A549 (cell line): ENCODE measurements around the gene MS4A4E. TPM values are rescaled to one million over a fixed set of nuclear protein-coding genes. Genes with fewer than 3 reads are reported as not detected.
"Not testable (repeated sequence)": the region's sequence is repeated elsewhere in the genome, so short reads cannot be mapped to it uniquely, and the experiment has no call there.

Source experiments
- ATAC-seq, 2 experiments: fragments of 200-7000 bp in 1 of 2; fragments of >200 bp in 1 of 2; cut with Nextera tagmentation in 1 of 2; cut with Tn5 transposase in 1 of 2; 3 replicates each; pipeline versions ENCODE4 v1.8.0 to v1.9.1; 2018 to 2020; ENCODE audit warnings: mild to moderate bottlenecking in 1 of 2, moderate library complexity in 1 of 2
- CTCF ChIA-PET: fragments of 300-600 bp; sonication (Branson Sonifier 250); formaldehyde crosslinking; extraction: SDS; loops from one replicate; lab custom pipeline; 2021; ENCODE audit warnings: antibody characterized with exemption, inconsistent platforms; lab: Yijun Ruan, JAX
- POLR2A ChIA-PET: fragments of 350-600 bp; formaldehyde crosslinking; extraction: SDS; loops from one replicate; lab custom pipeline; 2021; ENCODE audit warnings: antibody characterized with exemption, inconsistent platforms; lab: Yijun Ruan, JAX
- DNase-seq, 2 experiments: peaks; one replicate each; pipeline versions ENCODE4 v3.0.0 to v3.0.0-alpha.2; 2011 to 2016; ENCODE audit warnings: low read depth in 1 of 2, low spot score in 1 of 2
- FAIRE-seq: peaks from 2 replicates; lab custom pipeline; 2011; peaks lifted over from hg19 to GRCh38; lab: Jason Lieb, UNC
- H3K27ac ChIP-seq, 2 experiments: fragments of >200 bp; sonication (Bioruptor Twin); formaldehyde crosslinking; 3 replicates each; pipeline ENCODE4 v1.5.1; 2016 to 2017
- H3K4me1 ChIP-seq: fragments of >200 bp; sonication (Bioruptor Twin); formaldehyde crosslinking; 3 replicates; pipeline ENCODE4 v1.6.1; 2016
- H3K4me2 ChIP-seq: fragments of >200 bp; sonication (Bioruptor Twin); formaldehyde crosslinking; 3 replicates; pipeline ENCODE4 v1.6.1; 2016
- H3K4me3 ChIP-seq: fragments of >200 bp; sonication (Bioruptor Twin); formaldehyde crosslinking; 3 replicates; pipeline ENCODE4 v1.5.1; 2016
- H3K9me3 ChIP-seq: fragments of >200 bp; sonication (Bioruptor Twin); formaldehyde crosslinking; 3 replicates; pipeline ENCODE4 v1.6.1; 2016
- BHLHE40 ChIP-seq: IDR thresholded peaks from 2 replicates; pipeline ENCODE4 v1.6.1; 2012; ENCODE audit warnings: low read depth, low read length, inconsistent platforms
- CBX8 ChIP-seq: fragments of 200-600 bp; sonication (generic); IDR thresholded peaks from 2 replicates; pipeline ENCODE4 v1.6.1; 2016
- CHD4 ChIP-seq: fragments of 200-600 bp; sonication (generic); IDR thresholded peaks from 2 replicates; pipeline ENCODE4 v1.6.1; 2016; ENCODE audit warnings: antibody characterized with exemption, mild to moderate bottlenecking, borderline replicate concordance
- FOSB ChIP-seq: fragments of 250-450 bp; sonication (Bioruptor Pico); IDR thresholded peaks from 2 replicates; pipeline ENCODE4 v1.5.0; 2020; ENCODE audit warnings: mild to moderate bottlenecking, moderate library complexity
- FOXS1 ChIP-seq: fragments of 250-450 bp; sonication (Bioruptor Pico); IDR thresholded peaks from 2 replicates; pipeline ENCODE4 v1.5.0; 2020; ENCODE audit warnings: mild to moderate bottlenecking, moderate library complexity
- GATA3 ChIP-seq: IDR thresholded peaks from 2 replicates; pipeline ENCODE4 v1.6.1; 2012; ENCODE audit warnings: borderline replicate concordance
- HDAC2 ChIP-seq: fragments of 200-600 bp; sonication (generic); IDR thresholded peaks from 2 replicates; pipeline ENCODE4 v1.6.1; 2016
- HEYL ChIP-seq: fragments of 250-450 bp; sonication (Bioruptor Pico); IDR thresholded peaks from 2 replicates; pipeline ENCODE4 v1.8.0; 2021; ENCODE audit warnings: mild to moderate bottlenecking, moderate library complexity
- HMGXB4 ChIP-seq: fragments of 250-450 bp; sonication (Bioruptor Pico); IDR thresholded peaks from 2 replicates; pipeline ENCODE4 v1.5.0; 2021; ENCODE audit warnings: mild to moderate bottlenecking, moderate library complexity, borderline replicate concordance
- HOXB13 ChIP-seq: fragments of 250-450 bp; sonication (Bioruptor Pico); IDR thresholded peaks from 2 replicates; pipeline ENCODE4 v1.5.0; 2020; ENCODE audit warnings: low read depth, mild to moderate bottlenecking, moderate library complexity
- HOXB5 ChIP-seq: fragments of 250-450 bp; sonication (Bioruptor Pico); IDR thresholded peaks from 2 replicates; pipeline ENCODE4 v1.5.0; 2020; ENCODE audit warnings: mild to moderate bottlenecking, moderate library complexity
- JUN ChIP-seq, 2 experiments: fragments of >200 bp; sonication (Bioruptor Twin); formaldehyde crosslinking; IDR thresholded peaks; 2 replicates in 1 of 2; 3 replicates in 1 of 2; pipeline ENCODE4 v1.6.1; 2016 to 2017
- KDM1A ChIP-seq: fragments of 200-600 bp; sonication (generic); IDR thresholded peaks from 2 replicates; pipeline ENCODE4 v1.6.1; 2016; ENCODE audit warnings: low read depth, mild to moderate bottlenecking
- KDM5A ChIP-seq: fragments of 200-600 bp; sonication (generic); IDR thresholded peaks from 2 replicates; pipeline ENCODE4 v1.6.1; 2016; ENCODE audit warnings: antibody characterized with exemption, mild to moderate bottlenecking
- NPAS2 ChIP-seq: fragments of 250-450 bp; sonication (Bioruptor Pico); IDR thresholded peaks from 2 replicates; pipeline ENCODE4 v1.8.0; 2022; ENCODE audit warnings: mild to moderate bottlenecking, moderate library complexity, borderline replicate concordance
- NR3C1 ChIP-seq: fragments of >200 bp; sonication (Bioruptor Twin); formaldehyde crosslinking; IDR thresholded peaks from 3 replicates; pipeline ENCODE4 v1.6.1; 2017
- PHF8 ChIP-seq: fragments of 200-600 bp; sonication (generic); IDR thresholded peaks from 2 replicates; pipeline ENCODE4 v1.6.1; 2016; ENCODE audit warnings: low read depth, mild to moderate bottlenecking, antibody characterized with exemption, moderate library complexity, borderline replicate concordance
- RFX5 ChIP-seq: fragments of 450-650 bp; IDR thresholded peaks from 2 replicates; pipeline ENCODE4 v1.7.1; 2014; ENCODE audit warnings: antibody characterized with exemption, mild to moderate bottlenecking, moderate library complexity
- SREBF2 ChIP-seq: fragments of 450-650 bp; IDR thresholded peaks from 2 replicates; pipeline ENCODE4 v1.6.1; 2014; ENCODE audit warnings: mild to moderate bottlenecking, moderate library complexity
- TP53 ChIP-seq: fragments of 250-450 bp; sonication (Bioruptor Pico); IDR thresholded peaks from 2 replicates; pipeline ENCODE4 v1.5.0; 2021; ENCODE audit warnings: mild to moderate bottlenecking, moderate library complexity
- ZFP36 ChIP-seq: fragments of 450-650 bp; IDR thresholded peaks from 2 replicates; pipeline ENCODE4 v1.6.1; 2014; ENCODE audit warnings: borderline replicate concordance; ENCODE audit not compliant: partially characterized antibody
- ZNF302 ChIP-seq: fragments of 250-450 bp; sonication (Bioruptor Pico); IDR thresholded peaks from 2 replicates; pipeline ENCODE4 v1.9.0; 2021; ENCODE audit warnings: inconsistent platforms, mild to moderate bottlenecking, moderate library complexity
- WGBS: methylation state at CpG from one replicate; pipeline ENCODE4 v1.1.6; 2017; ENCODE audit errors: missing lambda C conversion rate; 5-methylcytosine and 5-hydroxymethylcytosine counted together
- polyA plus RNA-seq, 4 experiments: library from polyadenylated mRNA; depleted of rRNA in 3 of 4; stranded (reverse); fragments of >200 nt; fragmentation: RNase III in 1 of 4; extraction: RNeasy Plus Mini Kit Qiagen cat#74134 plus additional on column Dnase treatment in 1 of 4; gene quantifications; 2 replicates in 3 of 4; 3 replicates in 1 of 4; pipeline ENCODE4 v1.2.3, GENCODE V29; 2011 to 2017
- TF ChIP-seq, protein P1 (sequence below): IDR thresholded peaks from 2 replicates; pipeline ENCODE4 v1.6.1; 2012; ENCODE audit warnings: low read depth, borderline replicate concordance

The MS4A4E gene
- polyA plus RNA-seq, 2 of the 4 experiments (the other 2 are of a cell fraction) = not detected

GRCh38 chr11:60188481-60188880 lies 54.5 kb downstream of the MS4A4E start:
- H3K4me1 ChIP-seq, H3K4me3 ChIP-seq, CTCF ChIA-PET, ATAC-seq, H3K4me2 ChIP-seq, FAIRE-seq, DNase-seq, H3K27ac ChIP-seq, H3K9me3 ChIP-seq, POLR2A ChIA-PET: not testable (repeated sequence)
- 3% methylated on average over 3 of the region's 3 CpGs for WGBS

DNA sequence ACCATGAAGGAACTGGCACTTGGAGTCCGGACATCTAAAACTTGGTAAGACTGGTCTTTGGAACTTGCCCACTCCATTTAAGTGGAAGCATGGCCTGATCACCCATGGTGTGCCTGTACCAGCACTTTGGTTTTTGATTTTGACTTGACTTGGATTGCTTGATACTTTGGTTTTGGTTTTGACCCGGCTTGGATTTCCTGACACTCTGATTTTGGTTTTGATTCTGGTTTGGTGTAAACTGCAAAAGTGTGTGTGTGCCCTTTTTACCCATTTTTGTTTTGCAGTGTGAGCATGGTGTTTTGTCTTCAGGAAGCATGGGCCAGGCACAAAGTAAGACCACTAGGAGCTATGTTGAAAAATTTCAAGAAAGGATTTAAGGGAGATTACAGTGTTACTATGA lies 56.8 kb downstream of the MS4A4E start:
- H3K4me2 ChIP-seq, FAIRE-seq, POLR2A ChIA-PET, H3K27ac ChIP-seq, DNase-seq, H3K4me1 ChIP-seq, ATAC-seq, H3K4me3 ChIP-seq, H3K9me3 ChIP-seq: not testable (repeated sequence)
- 16% methylated on average over 2 of the region's 2 CpGs for WGBS
- CTCF ChIA-PET = interaction anchor here (0.6 kb wide), 1 partner anchor 382 kb away, joined by 3 read pairs; no protein-coding TSS in a partner anchor

- CTCF ChIA-PET, H3K4me2 ChIP-seq, H3K4me3 ChIP-seq, POLR2A ChIA-PET, H3K27ac ChIP-seq, H3K9me3 ChIP-seq, ATAC-seq, FAIRE-seq, DNase-seq, H3K4me1 ChIP-seq: not testable (repeated sequence)
- 26% methylated on average over 2 of the region's 2 CpGs for WGBS
Observed at GRCh38 chr11:60185512-60185827, 57.5 kb downstream of the MS4A4E start.

DNA sequence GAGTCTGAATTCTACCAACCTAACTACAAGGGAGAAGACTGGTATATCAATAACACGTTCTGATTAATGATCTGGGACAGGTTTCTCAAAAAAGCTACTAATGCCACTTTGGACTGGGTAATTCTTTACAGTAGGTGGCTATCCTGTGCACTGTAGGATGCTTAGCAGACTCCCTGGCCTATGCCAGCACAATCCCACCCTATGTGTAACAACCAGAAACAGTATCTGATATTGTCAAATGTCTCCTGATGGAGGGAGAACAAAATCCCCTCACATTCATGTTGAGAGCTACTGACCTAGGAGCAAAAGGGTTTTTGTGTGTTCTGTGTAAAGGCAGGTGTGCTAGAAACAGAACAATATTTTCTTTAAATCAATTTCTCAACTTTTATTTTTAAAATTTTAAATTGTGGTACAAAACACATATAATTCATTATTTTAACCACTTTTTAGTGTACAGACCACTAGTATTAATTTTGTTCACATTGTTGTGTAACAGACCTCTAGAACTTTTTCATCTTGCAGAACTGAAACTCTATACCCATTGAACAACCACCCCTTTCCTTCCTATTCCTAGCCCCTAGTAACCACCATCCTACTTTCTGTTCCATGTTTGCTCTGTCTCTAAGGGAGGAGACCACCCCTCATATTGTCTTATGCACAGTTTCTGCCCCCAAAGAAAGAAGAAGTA lies 58.0 kb downstream of the MS4A4E start:
- ChIA-PET POLR2A (no interaction called here), CTCF (interaction anchor here (0.7 kb wide), 1 partner anchor 8 kb away, joined by 3 read pairs; no protein-coding TSS in a partner anchor)
- FAIRE-seq (no peak), ATAC-seq (no peak), DNase-seq (no peak)
- H3K4me1 ChIP-seq = no peaks in the 10 kb centered on the region
- H3K27ac ChIP-seq = no peak overlapping the region
- H3K4me3 ChIP-seq = no peak overlapping the region
- whole genome bisulfite sequencing = 0% methylated on average over 1 of the region's 1 CpG
- H3K4me2 ChIP-seq = no peak overlapping the region
- no peaks in the 10 kb centered on the region for H3K9me3 ChIP-seq
- TF ChIP-seq FOSB (no peak), SREBF2 (no peak), CHD4 (no peak), BHLHE40 (no peak), FOXS1 (CRISPR knock-in tag) (no peak), KDM5A (no peak), ZFP36 (no peak), HOXB5 (CRISPR knock-in tag) (no peak), CBX8 (no peak), GATA3 (no peak), TP53 (CRISPR knock-in tag) (no peak), JUN (IDR thresholded peaks at IDR 0.05) (no peak), PHF8 (no peak), KDM1A (no peak)
- TF ChIP-seq, protein P1, sequence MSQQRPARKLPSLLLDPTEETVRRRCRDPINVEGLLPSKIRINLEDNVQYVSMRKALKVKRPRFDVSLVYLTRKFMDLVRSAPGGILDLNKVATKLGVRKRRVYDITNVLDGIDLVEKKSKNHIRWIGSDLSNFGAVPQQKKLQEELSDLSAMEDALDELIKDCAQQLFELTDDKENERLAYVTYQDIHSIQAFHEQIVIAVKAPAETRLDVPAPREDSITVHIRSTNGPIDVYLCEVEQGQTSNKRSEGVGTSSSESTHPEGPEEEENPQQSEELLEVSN = no peak

GRCh38 chr11:60183591-60184205 lies 59.2 kb downstream of the MS4A4E start:
- ATAC-seq = no peak
- FAIRE-seq = no peak
- TF ChIP-seq HEYL (no peak), NR3C1 (no peak), RFX5 (no peak), HDAC2 (no peak), ZNF302 (no peak), HOXB13 (CRISPR knock-in tag) (no peak), NPAS2 (CRISPR knock-in tag) (no peak), HMGXB4 (no peak), BHLHE40 (no peak), FOSB (no peak), GATA3 (no peak)

More at GRCh38 chr11:60183591-60184205, 59.2 kb downstream of the MS4A4E start:
- ChIA-PET CTCF (interaction anchor here (1.1 to 1.4 kb wide), 2 partner anchors 9 to 361 kb away, joined by 4 read pairs; no protein-coding TSS in a partner anchor), POLR2A (no interaction called here)
- no peaks in the 10 kb centered on the region for H3K4me1 ChIP-seq
- H3K9me3 ChIP-seq = no peaks in the 10 kb centered on the region
- WGBS = 6% methylated on average over 2 of the region's 2 CpGs
- no peak overlapping the region for H3K4me3 ChIP-seq
- no peak for DNase-seq
- no peak overlapping the region for H3K4me2 ChIP-seq
- no peak overlapping the region for H3K27ac ChIP-seq
